Embryonic facial prominence (tissue), 1 donor: ENCODE results near the gene NUAK2.
"Not testable (repeated sequence)": the region's sequence is repeated elsewhere in the genome, so short reads cannot be mapped to it uniquely, and the experiment has no call there.

Experiments
- DNase-seq: peaks from one replicate; pipeline ENCODE4 v3.0.0-alpha.2; 2016; ENCODE audit errors: extremely low spot score

NUAK2 gene

DNA sequence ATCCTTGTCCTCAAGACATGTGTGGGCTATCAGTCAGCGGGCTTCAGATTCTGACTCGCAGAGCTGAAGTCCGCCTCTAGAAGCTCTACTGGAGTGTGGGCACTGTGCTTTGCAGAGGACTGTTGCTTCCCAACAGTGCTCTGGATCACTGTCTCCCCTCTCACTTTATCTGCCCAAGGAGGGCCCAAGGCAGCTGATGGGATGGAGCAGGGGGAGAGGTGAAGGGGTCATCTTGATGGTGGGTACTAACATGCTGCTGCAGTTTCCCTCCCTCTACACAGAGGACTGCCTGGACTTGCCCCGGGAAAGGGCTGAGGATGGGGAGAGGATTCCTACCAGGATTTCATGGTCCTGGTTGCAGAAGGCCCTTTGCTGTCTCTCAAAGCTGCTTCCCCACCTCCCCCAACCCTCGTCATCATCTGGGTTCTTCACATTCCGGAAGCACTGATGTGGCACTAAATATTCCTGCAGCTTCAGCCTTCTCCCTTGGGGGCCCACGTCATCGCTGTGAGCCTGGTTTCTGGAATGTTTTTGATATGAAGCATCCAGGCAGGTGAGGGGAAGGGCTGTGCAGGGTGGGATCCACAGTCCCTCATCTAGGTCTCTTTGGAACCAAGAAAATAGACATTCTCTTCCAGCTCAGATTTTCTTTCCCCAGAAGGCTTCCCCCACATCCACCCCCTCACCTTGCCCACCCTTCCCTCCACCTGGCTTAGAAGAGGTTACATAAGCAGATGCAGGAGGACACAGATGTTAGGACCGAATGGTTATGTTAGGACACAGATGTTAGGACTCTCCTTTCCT is 23.2 kb downstream of the NUAK2 start:
- DNase-seq, result no peak

DNA sequence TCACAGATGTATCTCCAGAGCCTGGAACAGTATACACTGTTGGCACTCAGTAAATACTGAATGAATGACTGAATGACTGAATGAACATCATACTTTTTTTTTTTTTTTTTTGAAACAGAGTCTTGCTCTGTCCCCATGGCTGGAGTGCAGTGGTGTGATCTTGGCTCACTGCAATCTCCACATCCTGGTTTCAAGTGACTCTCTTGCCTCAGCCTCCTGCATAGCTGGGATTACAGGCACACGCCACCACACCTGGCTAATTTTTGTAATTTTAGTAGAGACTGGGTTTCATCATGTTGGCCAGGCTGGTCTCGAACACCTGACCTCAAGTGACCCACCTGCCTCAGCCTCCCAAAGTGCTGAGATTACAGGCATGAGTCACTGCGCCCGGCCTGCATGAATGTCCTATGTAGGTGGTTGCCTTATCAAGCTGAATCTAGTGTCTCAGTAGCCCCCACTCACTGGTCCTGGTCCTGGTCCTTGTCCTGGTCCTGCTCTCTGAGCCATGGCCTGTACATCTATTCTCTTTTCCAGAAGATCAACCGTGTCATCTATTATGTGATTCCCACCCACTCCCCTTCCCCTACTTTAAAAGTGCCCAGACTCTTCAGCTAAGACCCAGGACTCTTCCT is 23.9 kb downstream of the NUAK2 start:
- not testable (repeated sequence) for DNase-seq

DNA sequence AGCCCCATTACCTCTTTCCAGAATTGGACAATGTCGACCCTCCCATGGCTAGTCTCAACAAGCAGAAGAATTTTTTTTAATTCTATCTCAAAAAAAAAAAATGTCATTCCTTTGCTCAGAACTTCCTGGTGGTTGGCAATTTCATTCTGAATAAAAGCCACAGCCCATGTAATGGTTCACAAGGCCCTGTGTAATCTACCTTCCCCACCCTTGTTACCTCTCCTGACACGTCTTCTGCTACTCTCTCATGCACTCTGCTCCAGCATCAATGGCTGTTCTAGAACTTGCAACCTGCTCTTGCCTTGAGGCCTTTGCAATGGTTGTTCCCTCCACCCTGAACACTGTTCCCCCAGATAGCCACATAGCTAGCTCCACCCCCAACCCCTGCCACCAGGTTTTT is 25.4 kb downstream of the NUAK2 start:
- DNase-seq, result no peak

DNA sequence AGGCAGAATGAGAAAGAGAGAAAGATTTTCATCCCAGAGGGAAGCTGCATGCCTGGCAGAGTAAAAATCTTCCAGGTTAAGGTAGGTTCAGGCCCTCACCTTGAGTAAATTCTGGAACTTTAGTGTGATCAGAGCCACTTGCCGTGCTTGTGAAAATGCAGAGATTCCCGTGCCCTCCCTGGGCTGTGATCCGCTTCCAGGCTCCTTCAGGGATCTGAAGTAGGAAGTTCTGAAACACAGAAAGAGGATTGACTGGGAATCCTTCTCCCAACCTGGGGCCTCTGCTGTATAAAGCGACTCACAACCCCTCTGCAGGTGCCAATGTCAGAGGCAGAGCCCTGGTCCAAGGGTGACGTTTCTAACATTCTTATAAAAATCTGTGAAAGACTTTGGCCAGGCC is 26.6 kb downstream of the NUAK2 start:
- DNase-seq, result no peak

DNA sequence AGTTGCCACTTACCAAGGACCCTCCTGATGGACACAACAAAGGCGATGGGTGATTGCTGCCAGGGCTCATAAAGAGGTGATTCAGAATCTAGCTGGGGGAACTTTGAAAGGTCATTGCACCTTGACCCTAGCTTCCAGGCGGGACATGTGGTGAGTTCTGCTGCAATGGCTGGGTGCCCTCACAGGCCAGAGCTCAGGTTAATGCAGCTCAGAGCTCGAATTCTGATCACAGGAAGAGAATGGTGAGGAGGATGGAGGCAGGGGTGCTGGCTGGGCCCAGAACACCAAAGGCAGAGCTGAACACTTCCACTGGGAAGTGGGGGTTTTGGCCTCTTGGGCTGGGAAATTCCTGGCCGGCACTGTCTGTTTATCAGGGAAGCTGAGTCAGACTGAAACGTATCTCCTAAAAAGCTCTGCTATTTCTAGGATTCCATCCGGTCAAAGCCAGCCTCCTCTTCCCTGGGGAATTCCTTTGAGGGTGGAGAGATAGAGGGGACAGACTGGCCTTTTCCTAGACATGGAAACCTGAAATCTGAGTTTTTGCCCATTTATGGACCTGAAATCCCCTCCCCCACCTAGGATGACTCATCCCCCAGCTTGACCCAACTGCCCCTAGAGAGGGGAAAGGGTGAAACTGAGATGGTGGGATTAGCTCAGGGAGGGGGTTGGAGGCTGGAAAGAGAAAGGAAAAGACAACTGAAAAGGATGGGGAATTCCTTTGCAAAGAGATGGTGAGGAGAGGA is 27.2 kb downstream of the NUAK2 start:
- DNase-seq, result no peak

DNA sequence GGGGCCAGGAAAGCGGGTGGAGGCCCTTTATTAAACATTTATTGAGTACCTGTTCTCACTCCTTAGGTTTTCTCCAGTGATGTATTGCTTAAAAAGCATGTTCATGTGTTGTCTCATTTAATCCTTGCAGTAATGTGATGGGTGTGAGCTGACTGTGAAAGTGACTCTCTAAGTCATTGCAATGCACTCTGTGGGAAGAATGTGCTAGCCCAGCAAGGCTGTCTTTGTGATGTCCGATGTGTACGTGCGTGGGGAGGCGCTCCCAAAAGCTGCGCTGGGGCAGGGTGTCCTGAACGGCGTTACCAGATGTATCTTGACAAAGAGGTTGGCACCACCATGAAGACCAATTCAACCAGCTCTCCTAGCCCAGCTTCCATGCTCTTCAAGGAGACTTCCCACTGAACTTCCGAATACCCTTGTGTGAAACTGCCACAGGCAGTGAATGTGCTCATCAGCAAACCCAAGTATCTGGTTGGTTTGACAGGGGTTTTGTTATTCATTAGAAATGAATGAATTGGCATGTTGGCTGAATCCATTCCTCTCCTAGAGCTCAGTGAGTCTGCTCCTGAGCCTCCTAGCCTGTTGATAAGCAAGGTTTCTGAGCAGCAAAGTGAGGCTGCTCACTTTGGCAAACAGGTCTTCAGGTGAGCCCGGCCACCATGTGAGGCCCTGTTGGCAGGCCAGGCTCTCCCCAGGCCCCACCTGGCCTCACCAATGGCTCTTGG is 28.0 kb downstream of the NUAK2 start:
- no peak for DNase-seq

DNA sequence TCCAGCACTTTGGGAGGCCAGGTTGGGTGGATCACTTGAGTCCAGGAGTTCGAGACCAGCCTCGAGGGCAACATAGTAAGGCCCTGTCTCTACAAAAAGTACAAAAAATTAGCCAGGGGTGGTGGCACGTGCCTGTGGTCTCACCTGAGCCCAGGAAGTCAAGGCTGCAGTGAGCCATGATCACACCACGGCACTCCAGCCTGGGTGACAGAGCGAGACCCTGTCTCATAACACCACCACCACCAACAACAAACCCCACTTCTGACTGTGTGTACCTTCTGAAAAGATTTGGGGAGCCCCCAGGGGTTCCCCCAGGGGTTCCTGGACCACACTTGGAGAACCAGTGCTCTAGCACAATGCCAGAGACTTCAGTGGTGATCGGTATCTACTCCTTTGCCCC is 29.9 kb downstream of the NUAK2 start:
- no peak for DNase-seq

DNA sequence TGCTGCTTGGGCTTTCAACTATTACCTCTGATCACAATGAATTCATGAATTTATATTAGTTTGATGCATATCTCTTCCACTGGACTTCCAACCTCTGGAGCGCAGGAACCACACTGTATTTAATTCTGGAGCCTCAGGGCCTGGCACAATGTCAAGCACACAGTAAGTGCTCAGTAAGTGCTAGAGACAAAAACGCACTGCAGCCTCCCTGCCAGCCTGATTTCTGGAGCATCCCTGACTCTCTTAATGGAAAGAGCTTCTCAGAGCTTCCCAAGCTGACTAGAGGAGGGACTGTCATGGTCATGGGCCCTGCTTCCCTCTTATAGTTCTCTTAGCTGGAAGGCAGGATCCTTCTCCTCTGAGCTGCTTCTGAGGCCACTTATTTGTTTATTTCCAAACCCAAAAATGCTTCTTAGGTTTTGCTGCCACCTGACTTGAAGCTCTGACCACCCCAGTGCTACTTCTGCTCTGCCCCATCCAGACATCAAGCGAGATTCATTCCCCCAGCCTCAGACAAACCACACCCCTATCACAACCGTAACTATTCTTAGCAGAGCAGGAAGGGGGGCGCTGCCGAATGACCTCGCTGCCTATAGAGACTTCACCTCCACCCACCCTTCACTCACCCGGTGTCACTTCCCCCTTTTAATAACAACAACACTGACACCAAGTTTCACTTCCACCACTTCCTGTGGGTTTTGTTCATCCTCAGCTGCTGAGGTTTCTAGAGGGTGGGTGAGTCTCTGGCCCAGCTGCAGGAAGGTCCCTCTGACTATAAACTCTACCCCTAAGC is 33.6 kb downstream of the NUAK2 start:
- no peak for DNase-seq

DNA sequence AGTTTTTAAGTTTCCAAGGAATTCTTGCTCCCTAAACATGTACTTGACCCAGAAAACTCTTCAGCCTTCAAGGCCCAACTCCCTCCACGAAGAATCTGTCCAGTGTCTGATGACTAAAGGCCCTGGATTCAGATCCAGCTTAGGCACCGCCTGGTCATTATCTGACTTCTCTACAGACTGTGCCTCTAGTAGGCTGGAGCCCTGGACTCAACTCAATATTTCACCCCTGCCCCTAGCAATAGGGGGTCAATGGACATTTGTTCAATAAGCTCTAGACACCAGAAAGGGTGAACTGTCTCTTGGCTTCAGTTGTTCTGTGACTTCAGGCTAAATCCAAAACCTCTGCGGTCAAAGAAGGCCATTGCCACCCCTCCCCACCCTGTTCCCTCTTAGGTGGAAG is 34.5 kb downstream of the NUAK2 start:
- no peak for DNase-seq

DNA sequence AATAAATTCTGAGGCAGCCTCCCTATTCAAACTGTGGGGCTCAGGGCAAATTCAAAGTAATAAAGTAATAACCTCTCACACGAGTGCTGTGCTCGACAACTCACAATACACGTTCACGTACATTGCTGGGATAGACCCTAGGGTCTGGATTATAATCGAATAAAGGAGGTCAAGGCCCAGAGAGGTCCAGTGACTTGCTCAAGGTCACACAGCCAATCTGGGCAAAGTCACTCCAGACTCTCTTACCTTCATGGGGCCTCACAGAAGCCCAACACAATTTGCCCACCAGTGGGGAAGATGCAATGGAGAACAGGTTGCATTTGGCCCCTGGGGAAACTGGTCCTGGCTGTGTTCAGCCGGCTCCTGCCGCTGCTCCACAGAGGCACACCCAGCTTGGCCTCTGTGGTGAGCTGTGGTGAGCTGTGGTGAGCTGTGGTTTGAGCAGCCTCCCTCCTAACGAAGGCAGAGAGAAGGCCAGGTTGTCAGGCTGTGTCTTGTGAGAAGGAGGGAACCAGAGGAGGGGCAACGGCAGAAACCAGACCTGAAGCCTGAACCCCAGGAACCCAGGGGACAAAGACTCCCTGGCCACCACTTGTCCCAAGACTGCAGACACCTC is 35.1 kb downstream of the NUAK2 start:
- no peak for DNase-seq

DNA sequence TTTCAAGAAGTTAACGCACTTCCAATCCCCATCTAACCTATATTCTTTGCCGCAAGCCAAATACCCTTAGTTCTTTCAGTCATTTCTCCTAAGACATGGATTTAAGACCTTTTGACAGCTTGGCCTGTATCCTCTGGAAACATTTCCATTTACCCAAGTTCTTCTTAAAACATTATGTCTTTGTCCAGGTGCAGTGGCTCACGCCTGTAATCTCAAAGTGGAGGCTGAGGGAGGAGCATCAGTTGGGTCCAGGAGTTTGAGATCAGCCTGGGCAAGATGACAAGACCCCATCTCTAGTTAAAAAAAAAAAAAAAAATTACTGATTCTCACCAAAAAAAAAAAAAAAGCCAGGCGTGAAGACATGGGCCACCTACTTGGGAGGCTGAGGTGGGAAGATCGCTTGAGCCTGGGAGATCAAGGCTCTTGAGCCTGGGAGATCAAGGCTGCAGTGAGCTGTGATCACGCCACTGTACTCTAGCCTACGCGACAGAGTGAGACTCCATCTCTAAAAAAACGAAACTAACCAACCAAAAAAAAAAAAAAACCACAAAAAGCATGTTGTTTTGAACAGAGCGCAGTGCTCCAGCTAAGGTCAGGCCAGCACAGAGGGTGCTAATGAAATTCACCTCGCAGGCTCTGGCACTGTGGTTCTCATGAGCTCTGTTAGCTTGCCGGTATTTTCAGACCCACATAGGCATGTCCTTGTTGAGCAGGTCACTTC is 36.0 kb downstream of the NUAK2 start:
- DNase-seq, result no peak

DNA sequence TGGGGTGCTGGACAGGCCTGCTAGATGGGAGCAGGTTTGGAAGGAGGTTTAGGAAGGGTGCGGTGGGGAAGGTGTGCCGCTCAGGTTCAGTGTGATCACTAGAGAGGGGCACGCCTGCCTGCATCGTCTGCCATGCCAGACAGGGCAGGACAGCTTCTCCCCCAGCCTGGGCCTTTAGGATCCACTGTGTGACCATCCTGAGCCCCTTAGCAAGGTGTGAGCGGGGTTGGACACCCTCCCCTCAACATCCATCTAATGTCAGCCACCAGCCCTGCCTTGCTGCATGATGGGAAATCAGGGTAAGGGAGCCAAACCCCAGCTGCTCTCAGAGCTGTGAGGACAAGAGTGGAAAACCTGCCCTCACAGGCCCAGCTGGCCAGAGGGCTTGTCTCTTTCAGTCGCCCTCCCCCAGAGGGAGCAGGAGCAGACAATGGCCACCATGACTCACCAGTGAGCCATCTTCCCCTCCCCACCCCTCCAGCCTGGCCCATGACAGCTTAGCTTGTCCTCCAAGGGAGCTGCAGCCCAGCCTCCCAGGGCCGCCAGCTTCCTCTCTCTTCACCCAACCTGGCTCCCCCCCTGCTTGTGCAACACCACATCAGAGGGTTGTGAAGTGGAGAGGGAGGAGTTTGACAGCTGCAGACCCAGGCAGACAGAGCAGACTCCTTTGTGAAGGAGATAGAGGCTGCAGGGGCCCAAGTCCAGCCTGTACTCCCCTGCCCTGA is 37.0 kb downstream of the NUAK2 start:
- no peak for DNase-seq

DNA sequence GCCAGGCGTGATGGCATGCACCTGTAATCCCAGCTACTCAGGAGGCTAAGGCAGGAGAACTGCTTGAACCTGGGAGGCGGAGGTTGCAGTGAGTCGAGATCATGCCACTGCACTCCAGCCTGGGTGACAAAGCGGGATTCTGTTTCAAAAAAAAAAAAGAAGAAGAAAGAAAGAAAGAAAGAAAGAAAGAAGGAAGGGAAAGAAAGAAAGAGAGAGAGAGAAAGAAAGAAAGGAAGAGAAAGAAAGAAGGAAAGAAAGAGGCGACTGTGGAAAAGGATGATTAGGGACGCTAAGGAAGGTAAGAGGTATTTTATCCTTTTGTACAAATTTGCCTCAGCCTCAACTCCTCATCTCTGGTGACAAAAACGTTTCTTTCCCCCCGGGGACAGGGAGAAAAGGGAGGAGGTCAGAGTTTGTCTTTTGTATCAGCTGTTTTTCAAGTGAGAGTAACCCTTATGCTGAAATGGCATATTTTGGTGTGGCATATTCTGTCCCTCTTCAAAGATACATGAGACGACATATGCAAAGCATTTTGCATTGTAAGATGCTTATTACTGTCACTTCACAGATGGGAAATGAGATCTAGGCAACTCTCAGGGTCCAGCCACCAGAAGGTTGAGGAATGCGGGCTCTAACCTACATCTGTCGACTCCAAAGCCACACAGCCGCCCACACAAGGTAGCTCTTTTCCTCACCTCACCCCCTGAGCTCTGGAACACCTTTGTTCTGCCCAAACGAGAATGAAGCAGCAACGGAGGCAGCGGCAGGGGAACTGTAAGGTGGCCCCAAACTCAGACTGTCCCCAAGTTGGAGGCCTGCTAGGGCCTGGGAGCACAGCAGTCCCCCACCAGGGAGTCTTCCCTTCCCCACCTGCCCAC is 38.0 kb downstream of the NUAK2 start:
- no peak for DNase-seq

DNA sequence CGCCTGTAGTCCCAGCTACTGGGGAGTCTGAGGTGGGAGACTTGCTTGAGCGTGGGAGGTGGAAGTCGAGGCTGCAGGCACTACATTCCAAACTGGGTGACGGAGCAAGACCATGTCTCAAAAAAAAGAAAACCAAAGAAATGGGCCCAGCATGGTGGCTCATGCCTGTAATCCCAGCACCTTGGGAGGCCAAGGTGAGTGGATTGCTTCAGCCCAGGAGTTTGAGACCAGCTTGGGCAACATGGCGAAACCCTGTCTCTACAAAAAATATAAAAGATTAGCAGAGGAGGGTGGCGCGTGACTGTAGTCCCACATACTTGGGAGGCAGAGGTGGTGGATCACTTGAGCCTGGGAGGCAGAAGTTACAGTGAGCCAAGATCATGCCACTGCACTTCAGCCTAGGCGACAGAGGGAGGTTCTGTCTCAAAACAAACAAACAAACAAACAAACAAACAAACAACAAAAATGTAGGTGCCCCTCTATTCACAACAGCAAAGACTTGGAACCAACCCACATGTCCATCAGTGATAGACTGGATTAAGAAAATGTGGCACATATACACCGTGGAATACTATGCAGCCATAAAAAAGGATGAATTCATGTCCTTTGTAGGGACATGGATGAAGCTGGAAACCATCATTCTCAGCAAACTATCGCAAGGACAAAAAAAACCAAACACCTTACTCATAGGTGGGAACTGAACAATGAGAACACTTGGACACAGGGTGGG is 40.7 kb downstream of the NUAK2 start:
- DNase-seq, result not testable (repeated sequence)

DNA sequence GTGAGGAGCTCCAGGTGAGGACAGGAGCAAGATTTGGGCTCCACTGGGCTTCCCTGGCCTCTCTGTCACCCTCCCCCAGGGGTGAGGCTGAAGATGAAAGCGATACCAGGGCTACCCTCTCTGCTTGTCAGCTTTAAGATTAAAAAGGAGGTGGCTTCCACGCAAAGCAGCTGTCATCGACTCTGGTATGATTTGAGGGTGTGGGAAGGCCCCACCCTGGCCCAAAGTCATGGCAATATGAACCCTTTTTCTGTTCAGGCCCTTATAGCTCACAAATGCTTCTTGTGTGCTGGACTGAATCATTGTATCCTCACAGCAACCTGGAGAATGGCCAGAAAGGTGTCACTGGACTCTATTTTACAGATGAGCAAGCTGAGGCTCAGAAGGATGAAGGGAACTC is 41.6 kb downstream of the NUAK2 start:
- DNase-seq, result no peak

DNA sequence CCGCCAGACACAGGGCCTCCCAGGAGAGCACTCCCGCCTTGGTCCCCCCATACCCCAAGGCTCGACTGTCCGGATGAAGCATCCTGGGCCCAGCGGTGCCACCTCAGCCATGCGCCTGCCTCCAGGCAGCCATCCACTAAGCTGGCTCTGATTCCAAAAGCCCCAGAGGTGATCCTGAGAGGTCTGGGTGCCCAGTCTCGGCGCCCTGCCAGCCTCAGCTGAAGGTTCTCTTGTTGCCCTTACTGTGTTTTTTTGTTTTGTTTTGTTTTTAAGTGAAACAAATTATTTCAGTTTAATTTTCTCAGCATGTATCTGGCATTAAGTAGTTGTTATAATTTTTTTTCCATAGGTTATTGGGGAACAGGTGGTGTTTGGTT is 44.9 kb downstream of the NUAK2 start:
- no peak for DNase-seq

DNA sequence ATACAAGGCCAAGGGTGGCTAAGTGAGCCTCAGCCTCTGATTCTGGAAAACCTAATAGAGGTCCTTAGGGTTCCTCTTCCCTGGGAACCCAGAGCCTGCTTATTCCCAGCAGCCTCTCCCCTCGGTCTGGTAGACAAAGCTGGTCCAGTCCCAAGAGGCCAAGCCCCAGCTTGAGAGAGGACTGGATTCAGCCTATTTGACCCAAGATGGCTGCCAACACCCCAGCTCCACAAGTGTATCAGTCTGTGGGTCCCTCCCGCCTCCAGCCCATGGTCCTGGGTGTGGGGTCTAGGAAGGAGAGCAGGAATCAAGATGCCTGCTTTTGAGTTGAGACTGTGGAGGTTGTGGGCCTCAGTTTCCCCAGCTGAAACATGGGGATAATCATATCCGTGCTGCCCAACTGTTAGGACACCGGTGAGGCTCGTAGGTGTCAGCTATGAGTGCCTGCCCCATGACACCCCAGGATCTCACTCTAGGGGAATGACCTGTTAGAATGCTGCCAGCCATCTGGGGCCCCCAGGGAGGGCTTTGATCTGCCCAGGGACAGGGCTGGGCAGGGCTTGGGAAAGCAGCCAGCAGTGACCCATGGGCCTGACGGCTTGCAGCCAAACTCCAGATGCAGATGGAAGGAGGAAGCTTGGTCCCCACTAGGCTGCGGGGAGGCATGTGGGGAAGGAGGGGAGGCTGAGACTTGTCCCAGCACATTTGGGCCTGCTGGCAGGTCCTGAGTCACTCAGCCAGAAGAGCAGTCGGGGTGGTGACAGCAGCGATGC is 45.4 kb downstream of the NUAK2 start:
- DNase-seq, result no peak
